Stimulated activated CD8-positive, alpha-beta memory T cell treated with anti-CD3 and anti-CD28 coated beads, Interleukin-15, amount 100 ng/mL, for 1 hour (primary cell): ENCODE measurements around the gene SENP5.

Experiments used
- DNase-seq: peaks from one replicate; pipeline ENCODE4 v3.0.0-alpha.2; 2020; ENCODE audit warnings: low read depth

Gene SENP5

GRCh38 chr3:196883361-196883760, 15.6 kb downstream of the SENP5 start:
- no peak for DNase-seq

- DNase-seq, result no peak
Measured at GRCh38 chr3:196886144-196886543, 18.4 kb downstream of the SENP5 start.

- no peak for DNase-seq
Measured at GRCh38 chr3:196889844-196890708, 22.4 kb downstream of the SENP5 start.

- no peak for DNase-seq
Measured at GRCh38 chr3:196894557-196895295, 27.0 kb downstream of the SENP5 start.

- no peak for DNase-seq
Measured at GRCh38 chr3:196896229-196896628, 28.5 kb downstream of the SENP5 start.

GRCh38 chr3:196901768-196902167, 34.0 kb downstream of the SENP5 start:
- no peak for DNase-seq

- no peak for DNase-seq
Measured at GRCh38 chr3:196902296-196902695, 34.6 kb downstream of the SENP5 start.

- no peak for DNase-seq
Measured at GRCh38 chr3:196903740-196904139, 36.0 kb downstream of the SENP5 start.

GRCh38 chr3:196914866-196915265, 47.1 kb downstream of the SENP5 start:
- no peak for DNase-seq

- DNase-seq, result no peak
Measured at GRCh38 chr3:196915375-196915774, 47.7 kb downstream of the SENP5 start.

GRCh38 chr3:196916221-196916620, 48.5 kb downstream of the SENP5 start:
- DNase-seq, result no peak

GRCh38 chr3:196916995-196917394, 49.3 kb downstream of the SENP5 start:
- no peak for DNase-seq

- DNase-seq, result no peak
Measured at GRCh38 chr3:196918968-196919367, 51.2 kb downstream of the SENP5 start.

- no peak for DNase-seq
Measured at GRCh38 chr3:196920733-196921132, 53.0 kb downstream of the SENP5 start.

- DNase-seq, result no peak
Measured at GRCh38 chr3:196927571-196928453, 60.1 kb downstream of the SENP5 start.

- DNase-seq, result no peak
Measured at GRCh38 chr3:196931157-196931556, 63.4 kb downstream of the SENP5 start.

- DNase-seq, result no peak
Measured at GRCh38 chr3:196931828-196932587, 64.3 kb downstream of the SENP5 start.

GRCh38 chr3:196932600-196932999, 64.9 kb downstream of the SENP5 start:
- DNase-seq, result no peak

GRCh38 chr3:196936288-196936687, 68.6 kb downstream of the SENP5 start:
- DNase-seq, result no peak

- no peak for DNase-seq
Measured at GRCh38 chr3:196938124-196938523, 70.4 kb downstream of the SENP5 start.

GRCh38 chr3:196938576-196938975, 70.9 kb downstream of the SENP5 start:
- no peak for DNase-seq
